NB4 (cell line): ENCODE data around the gene ZNF618.

Source experiments
- DNase-seq: peaks from one replicate; pipeline ENCODE4 v3.0.0; 2010; ENCODE audit warnings: low read depth
- H3K4me3 ChIP-seq: one replicate; pipeline ENCODE4 v1.5.1; 2011; ENCODE audit warnings: mild to moderate bottlenecking, low read depth, low read length, moderate library complexity
- CTCF ChIP-seq: IDR thresholded peaks from one replicate; pipeline ENCODE4 v1.5.1; 2012; ENCODE audit warnings: low read depth, low read length
- MAX ChIP-seq: IDR thresholded peaks from 2 replicates; pipeline ENCODE4 v1.6.1; 2011; ENCODE audit warnings: low read depth, low read length
- MYC ChIP-seq: IDR thresholded peaks from 2 replicates; pipeline ENCODE4 v1.6.1; 2011; ENCODE audit warnings: low read depth, low read length
- POLR2A ChIP-seq: IDR thresholded peaks from 2 replicates; pipeline ENCODE4 v1.6.1; 2011; ENCODE audit warnings: mild to moderate bottlenecking; ENCODE audit not compliant: insufficient read length; ENCODE audit errors: extremely low read depth

The ZNF618 gene

GRCh38 chr9:114060070-114060469 is 184.0 kb downstream of the ZNF618 start:
- no peak for DNase-seq
- no peak for TF ChIP-seq MAX
- no peak for TF ChIP-seq POLR2A
- no peak overlapping the region for H3K4me3 ChIP-seq

GRCh38 chr9:114060711-114061110 is 184.6 kb downstream of the ZNF618 start:
- TF ChIP-seq MYC (no peak), CTCF (no peak), POLR2A (no peak)
- DNase-seq = no peak
- H3K4me3 ChIP-seq = no peak overlapping the region

- TF ChIP-seq CTCF (no peak), POLR2A (no peak)
- no peak overlapping the region for H3K4me3 ChIP-seq
- no peak for DNase-seq
These were observed 185.2 kb downstream of the ZNF618 start for GRCh38 chr9:114061292-114061691.

- TF ChIP-seq CTCF = no peak
- no peak for TF ChIP-seq POLR2A
- TF ChIP-seq MYC = no peak
- no peak for TF ChIP-seq MAX
- no peak overlapping the region for H3K4me3 ChIP-seq
- peak; percentile 16 for DNase-seq
These were observed 185.8 kb downstream of the ZNF618 start for GRCh38 chr9:114061830-114062474.

- no peak for DNase-seq
- no peak overlapping the region for H3K4me3 ChIP-seq
- no peak for TF ChIP-seq POLR2A
- TF ChIP-seq MAX = no peak
- no peak for TF ChIP-seq MYC
These were observed 189.2 kb downstream of the ZNF618 start for GRCh38 chr9:114065304-114065703.

GRCh38 chr9:114069476-114070187 is 193.5 kb downstream of the ZNF618 start:
- H3K4me3 ChIP-seq = no peak overlapping the region
- DNase-seq = no peak
- TF ChIP-seq POLR2A (no peak), MYC (no peak), MAX (no peak), CTCF (no peak)
